NCI-H2196 (cell line): ENCODE data around the gene IL12RB1.
"Not testable (repeated sequence)": the region's sequence is repeated elsewhere in the genome, so short reads cannot be mapped to it uniquely, and the experiment has no call there.

Experiments
- DNase-seq: peaks from one replicate; lab custom pipeline; 2025; ENCODE audit not compliant: unreplicated experiment; lab: John Stamatoyannopoulos, UW

The IL12RB1 gene

GRCh38 chr19:18051887-18052286 lies 34.8 kb downstream of the IL12RB1 start:
- DNase-seq, result no peak

GRCh38 chr19:18049385-18049784 lies 37.3 kb downstream of the IL12RB1 start:
- peak; percentile 52 for DNase-seq

GRCh38 chr19:18046059-18046718 lies 40.5 kb downstream of the IL12RB1 start:
- no peak for DNase-seq

GRCh38 chr19:18045307-18046050 lies 41.3 kb downstream of the IL12RB1 start:
- DNase-seq, result no peak

- peak; percentile 72 for DNase-seq
Observed at GRCh38 chr19:18044825-18045304, 41.9 kb downstream of the IL12RB1 start.

GRCh38 chr19:18043676-18044075 lies 43.1 kb downstream of the IL12RB1 start:
- no peak for DNase-seq

GRCh38 chr19:18041054-18041453 lies 45.7 kb downstream of the IL12RB1 start:
- DNase-seq, result no peak

- DNase-seq, result not testable (repeated sequence)
Observed at GRCh38 chr19:18032102-18032501, 54.6 kb downstream of the IL12RB1 start.

GRCh38 chr19:18031401-18031800 lies 55.3 kb downstream of the IL12RB1 start:
- not testable (repeated sequence) for DNase-seq

GRCh38 chr19:18029617-18030338 lies 57.0 kb downstream of the IL12RB1 start:
- DNase-seq, result peak; percentile 90

GRCh38 chr19:18027151-18027550 lies 59.6 kb downstream of the IL12RB1 start:
- no peak for DNase-seq

- DNase-seq, result no peak
Observed at GRCh38 chr19:18023622-18024251, 63.0 kb downstream of the IL12RB1 start.

- DNase-seq, result peak; percentile 48
Observed at GRCh38 chr19:18021121-18021755, 65.5 kb downstream of the IL12RB1 start.

GRCh38 chr19:18020212-18021085 lies 66.3 kb downstream of the IL12RB1 start:
- DNase-seq, result no peak

GRCh38 chr19:18017275-18018083 lies 69.3 kb downstream of the IL12RB1 start:
- no peak for DNase-seq

- DNase-seq, result no peak
Observed at GRCh38 chr19:18016209-18016910, 70.4 kb downstream of the IL12RB1 start.

GRCh38 chr19:18014197-18014596 lies 72.5 kb downstream of the IL12RB1 start:
- DNase-seq, result no peak
